Activated effector memory CD4-positive, alpha-beta T cell treated with Interleukin-2 at 50 U/mL for 16 hours (primary cell): Measurements from ENCODE around the gene FUZ.

ENCODE experiments used
- DNase-seq: peaks from one replicate; pipeline ENCODE4 v3.0.0-alpha.2; 2020

FUZ gene

DNA sequence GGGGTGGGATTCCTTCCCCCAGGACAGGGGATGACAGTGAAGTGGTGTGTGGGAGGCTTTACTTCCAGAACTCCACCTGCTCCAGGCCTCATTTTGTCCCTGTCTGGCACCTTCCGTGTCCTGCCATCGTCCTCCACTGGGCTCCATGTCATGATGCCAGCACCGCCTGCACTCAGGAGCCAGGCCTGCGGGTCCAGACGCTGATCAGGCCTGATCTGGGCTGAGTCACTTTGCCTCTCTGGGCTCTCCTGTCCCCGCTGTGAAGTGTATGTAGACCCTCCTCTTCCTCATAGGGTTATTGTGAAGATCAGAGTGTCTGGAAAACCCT lies 9.6 kb downstream of the FUZ start:
- DNase-seq: no peak

GRCh38 chr19:49802836-49803528 lies 10.1 kb downstream of the FUZ start:
- no peak for DNase-seq

DNA sequence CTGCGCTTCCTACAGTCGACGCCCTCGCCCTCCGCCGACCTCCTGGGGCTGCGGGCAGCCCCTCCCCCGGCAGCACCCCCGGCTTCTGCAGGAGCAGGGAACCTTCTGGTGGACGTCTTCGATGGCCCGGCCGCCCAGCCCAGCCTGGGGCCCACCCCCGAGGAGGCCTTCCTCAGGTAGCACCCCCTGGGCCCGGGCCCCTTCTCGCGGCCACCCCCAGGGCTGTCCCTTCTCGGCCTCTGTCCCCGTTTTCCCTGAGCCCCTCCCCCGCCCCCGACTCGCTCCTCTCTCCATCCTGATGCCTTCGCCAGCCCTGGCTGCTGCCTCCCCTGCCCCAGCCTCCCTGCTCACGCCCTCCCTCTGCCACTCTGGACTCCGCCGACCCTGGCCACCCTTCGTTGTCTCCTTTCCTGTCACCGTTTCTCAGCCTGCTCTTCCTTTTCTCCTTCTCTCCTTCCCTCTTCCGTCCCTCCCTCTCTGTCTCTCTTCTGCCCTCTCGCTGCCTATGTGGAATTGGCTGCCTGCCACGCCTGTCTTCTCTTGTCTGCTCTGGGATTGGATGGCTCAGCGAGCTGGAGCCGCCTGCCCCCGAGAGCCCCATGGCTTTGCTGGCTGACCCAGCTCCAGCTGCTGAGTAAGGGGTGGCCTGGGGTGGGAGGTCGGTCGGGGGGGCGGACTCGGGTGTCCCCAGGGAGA lies 11.0 kb downstream of the FUZ start:
- no peak for DNase-seq

- DNase-seq: no peak
These were observed 11.6 kb downstream of the FUZ start for GRCh38 chr19:49801401-49801888.

DNA sequence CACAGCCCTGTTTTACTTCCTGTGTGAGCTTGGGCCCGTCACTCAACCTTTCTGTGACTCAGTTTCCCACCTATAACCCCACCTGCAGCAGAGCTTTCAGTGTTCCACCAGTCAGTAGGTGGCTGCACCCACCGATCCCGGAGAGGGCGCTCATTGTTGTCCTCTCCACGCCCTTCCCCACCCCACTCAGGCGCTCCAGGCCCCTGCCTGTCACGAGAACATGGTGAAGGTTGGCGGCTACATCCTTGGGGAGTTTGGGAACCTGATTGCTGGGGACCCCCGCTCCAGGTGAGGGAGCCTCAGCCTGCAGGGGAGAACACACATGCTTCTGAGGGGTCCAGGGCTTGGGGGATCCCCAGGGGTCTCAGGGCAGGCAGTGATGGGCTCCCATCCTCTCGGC lies 12.3 kb downstream of the FUZ start:
- DNase-seq: no peak

DNA sequence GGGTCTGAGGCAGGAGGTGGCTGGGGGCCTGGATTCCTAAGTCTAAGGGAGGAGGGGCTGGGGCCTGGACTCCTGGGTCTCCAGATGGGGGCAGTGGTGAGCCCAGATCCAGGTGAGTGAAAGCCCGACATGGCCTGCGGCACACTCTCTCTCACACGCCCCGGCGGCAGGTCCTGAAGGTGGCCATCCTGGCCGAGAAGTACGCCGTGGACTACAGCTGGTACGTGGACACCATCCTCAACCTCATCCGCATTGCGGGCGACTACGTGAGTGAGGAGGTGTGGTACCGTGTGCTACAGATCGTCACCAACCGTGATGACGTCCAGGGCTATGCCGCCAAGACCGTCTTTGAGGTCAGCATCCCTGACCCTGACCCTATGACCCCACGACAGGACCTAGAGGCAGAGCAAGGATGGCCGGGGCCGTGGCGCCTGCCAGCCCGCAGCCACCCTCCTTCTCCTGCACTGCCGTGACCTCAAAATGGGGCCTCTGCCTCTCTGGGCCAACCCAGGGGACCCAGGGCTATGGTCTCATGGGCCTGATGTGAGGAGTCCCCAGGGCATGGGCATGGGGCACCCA lies 13.2 kb downstream of the FUZ start:
- DNase-seq: no peak

GRCh38 chr19:49799271-49799797 lies 13.8 kb downstream of the FUZ start:
- no peak for DNase-seq

DNA sequence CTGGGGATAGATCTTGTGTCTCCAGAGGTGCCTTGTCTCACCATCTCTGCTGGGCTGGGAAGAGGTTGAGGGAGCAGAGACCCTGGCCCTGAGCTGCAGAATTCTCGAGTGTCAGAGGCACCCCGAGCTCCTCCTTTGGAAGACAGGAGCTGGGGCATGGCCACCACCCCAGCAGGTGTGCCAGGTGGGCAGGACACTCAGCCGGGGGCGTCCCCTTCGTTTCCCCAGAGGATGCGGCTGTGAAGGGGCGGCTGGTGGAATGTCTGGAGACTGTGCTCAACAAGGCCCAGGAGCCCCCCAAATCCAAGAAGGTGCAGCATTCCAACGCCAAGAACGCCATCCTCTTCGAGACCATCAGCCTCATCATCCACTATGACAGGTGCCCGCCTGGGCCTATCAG lies 14.5 kb downstream of the FUZ start:
- DNase-seq: no peak

- no peak for DNase-seq
These were observed 17.5 kb downstream of the FUZ start for GRCh38 chr19:49795615-49796014.

GRCh38 chr19:49793561-49793840 lies 19.6 kb downstream of the FUZ start:
- DNase-seq: no peak

- no peak for DNase-seq
These were observed 20.1 kb downstream of the FUZ start for GRCh38 chr19:49792829-49793560.

DNA sequence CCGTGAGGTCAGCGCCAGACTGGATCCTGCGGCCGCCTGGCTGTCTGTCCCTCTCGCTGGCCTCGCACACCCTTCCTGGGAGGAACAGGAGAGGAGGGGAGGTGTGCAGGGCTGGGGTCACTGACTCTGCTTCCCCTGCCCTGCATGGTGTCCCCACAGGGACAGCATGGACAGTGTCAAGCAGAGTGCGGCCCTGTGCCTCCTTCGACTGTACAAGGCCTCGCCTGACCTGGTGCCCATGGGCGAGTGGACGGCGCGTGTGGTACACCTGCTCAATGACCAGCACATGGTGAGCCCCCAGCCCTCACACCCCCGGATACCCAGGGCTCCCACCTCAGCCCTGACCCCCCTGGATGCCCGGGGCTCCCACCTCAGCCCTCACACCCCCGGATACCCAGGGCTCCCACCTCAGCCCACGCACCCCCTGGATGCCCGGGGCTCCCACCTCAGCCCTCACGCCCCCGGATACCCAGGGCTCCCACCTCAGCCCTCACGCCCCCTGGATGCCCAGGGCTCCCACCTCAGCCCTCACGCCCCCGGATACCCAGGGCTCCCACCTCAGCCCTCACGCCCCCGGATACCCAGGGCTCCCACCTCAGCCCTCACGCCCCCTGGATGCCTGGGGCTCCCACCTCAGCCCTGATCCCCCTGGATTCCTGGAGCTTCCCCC lies 21.2 kb downstream of the FUZ start:
- DNase-seq: no peak

GRCh38 chr19:49790866-49791265 lies 22.2 kb downstream of the FUZ start:
- DNase-seq: no peak

DNA sequence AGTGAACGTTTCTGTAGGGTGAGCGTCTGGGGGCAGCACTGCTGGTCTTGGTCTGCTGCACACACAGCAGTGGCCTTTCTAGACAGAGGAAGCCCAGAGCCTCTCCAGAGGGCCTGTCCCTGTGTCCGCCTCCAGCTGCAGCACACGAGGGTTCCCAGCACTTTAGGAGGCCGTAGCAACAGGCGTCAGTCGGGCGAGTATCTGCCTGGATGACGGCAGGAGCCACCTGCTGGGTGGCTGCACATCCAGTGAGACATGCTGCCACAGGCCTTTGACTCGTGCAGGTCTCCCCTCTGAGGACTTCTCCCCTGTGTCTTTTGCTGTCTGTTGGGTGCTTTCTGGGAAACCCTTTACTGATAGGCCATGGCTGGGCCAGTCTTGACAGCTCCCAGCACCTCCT lies 24.2 kb downstream of the FUZ start:
- DNase-seq: no peak

DNA sequence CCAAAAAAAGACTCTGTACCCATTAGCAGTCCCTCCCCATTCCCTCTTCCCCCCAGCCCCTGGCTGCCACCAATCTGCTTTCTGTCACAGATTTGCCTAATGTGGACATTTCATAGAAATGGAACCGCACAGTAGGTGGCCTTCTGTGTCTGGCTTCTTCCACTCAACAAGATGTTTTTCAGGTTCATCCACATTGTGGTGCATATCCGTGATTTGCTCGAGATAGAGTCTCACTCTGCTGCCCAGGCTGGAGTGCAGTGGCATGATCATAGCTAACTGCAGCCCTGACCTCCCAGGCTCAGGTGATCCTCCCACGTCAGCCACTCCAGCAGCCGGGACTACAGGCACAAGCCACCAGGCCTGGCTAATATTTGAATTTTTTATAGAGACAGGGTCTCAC lies 25.3 kb downstream of the FUZ start:
- DNase-seq: no peak

DNA sequence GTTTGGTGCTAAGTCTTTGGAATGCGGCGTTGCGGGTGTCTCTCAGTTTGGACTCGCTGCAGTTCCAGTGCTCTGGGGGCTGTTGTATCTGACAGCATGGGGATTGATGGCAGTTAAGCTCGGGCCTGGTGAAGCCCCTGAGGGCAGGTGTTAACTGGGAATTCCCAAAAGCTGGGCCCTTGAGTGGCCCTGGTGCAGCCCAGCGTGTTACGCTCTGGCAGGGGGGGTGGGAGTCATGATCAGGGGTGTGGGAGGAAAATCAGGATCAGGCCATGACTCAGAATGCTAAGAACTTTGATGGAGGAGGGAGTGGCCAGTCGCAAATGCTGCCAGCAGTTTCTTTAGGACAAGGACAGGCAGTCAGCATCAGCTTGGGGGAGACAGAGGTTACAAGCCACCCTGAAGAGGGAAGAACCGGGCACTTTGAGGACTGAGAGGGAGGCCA lies 26.7 kb downstream of the FUZ start:
- DNase-seq: no peak

GRCh38 chr19:49782515-49782914 lies 30.6 kb downstream of the FUZ start:
- no peak for DNase-seq

DNA sequence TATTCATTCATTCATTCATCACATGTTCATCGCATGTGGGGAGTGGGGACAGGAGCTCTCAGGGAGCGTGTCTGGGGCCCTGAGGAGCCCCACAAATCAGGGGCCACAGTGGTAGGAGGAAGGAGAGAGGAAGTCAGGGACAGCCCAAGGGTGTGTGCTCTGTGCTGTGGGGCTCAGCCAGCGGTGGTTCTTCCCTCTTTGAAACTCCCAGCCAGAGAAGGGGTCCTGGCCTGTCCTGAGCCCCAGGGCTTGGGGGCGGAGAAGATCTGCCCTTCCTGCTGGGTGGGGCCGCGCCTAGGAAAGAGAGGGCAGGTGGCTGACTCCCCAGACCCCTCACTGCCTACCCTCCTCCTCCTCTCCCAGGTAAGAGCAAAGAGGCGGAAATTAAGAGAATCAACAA lies 31.7 kb downstream of the FUZ start:
- DNase-seq: no peak

GRCh38 chr19:49780861-49781260 lies 32.2 kb downstream of the FUZ start:
- DNase-seq: no peak

- DNase-seq: no peak
These were observed 33.1 kb downstream of the FUZ start for GRCh38 chr19:49779731-49780555.

DNA sequence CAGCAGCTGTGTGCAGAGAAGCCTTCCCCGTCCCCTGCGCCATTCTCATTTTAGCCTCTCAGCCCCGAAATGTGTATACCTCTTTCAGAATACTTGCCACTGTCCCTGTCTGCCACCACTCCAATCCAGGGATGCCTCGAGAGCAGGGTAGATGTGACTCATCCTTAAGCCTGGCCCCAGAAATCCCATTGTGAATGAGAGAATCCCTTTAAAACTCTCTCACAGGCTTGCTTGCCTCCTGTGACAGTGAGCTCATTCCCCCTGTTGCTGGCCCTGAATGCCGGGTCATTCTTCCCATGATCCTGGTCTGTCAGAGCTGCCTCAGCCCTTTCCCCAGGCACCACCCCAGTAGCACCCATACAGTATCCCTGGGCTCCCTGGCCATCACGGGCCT lies 36.7 kb downstream of the FUZ start:
- no peak for DNase-seq

- no peak for DNase-seq
These were observed 37.2 kb downstream of the FUZ start for GRCh38 chr19:49775742-49776370.
